SJSA1 (cell line): ENCODE measurements around the gene MAGI3. TPM values are rescaled to one million over a fixed set of nuclear protein-coding genes. Genes with fewer than 3 reads are reported as not detected.

ENCODE experiments used
- DNase-seq, 2 experiments: peaks; one replicate each; pipeline ENCODE4 v3.0.0-alpha.2; 2015 to 2020; ENCODE audit warnings: low spot score in 2 of 2, low read depth in 1 of 2
- H3K27ac ChIP-seq: fragments of 250-450 bp; sonication (Bioruptor Pico); 2 replicates; pipeline ENCODE4 v1.5.1; 2020; ENCODE audit warnings: mild to moderate bottlenecking, moderate library complexity
- H3K27me3 ChIP-seq: fragments of 250-450 bp; sonication (Bioruptor Pico); replicated peaks from 2 replicates; pipeline ENCODE4 v1.5.1; 2020; ENCODE audit warnings: mild to moderate bottlenecking, moderate library complexity
- H3K36me3 ChIP-seq: fragments of 250-450 bp; sonication (Bioruptor Pico); 2 replicates; pipeline ENCODE4 v1.5.1; 2020; ENCODE audit warnings: mild to moderate bottlenecking
- H3K4me1 ChIP-seq: fragments of 250-450 bp; sonication (Bioruptor Pico); replicated peaks from 2 replicates; pipeline ENCODE4 v1.6.1; 2021; ENCODE audit warnings: mild to moderate bottlenecking
- H3K4me3 ChIP-seq: fragments of 250-450 bp; sonication (Bioruptor Pico); 2 replicates; pipeline ENCODE4 v1.5.1; 2020; ENCODE audit warnings: mild to moderate bottlenecking
- H3K9me3 ChIP-seq: fragments of 250-450 bp; sonication (Bioruptor Pico); replicated peaks from 2 replicates; pipeline ENCODE4 v1.5.1; 2020; ENCODE audit warnings: mild to moderate bottlenecking
- total RNA-seq: library from RNA; depleted of rRNA; stranded (reverse); fragments of >200 nt; shearing (Covaris generic); gene quantifications from 2 replicates; pipeline ENCODE4 v1.2.3, GENCODE V29; 2014; rRNA removed

Gene MAGI3
- 16.5 and 25.4 TPM in 2 replicates for total RNA-seq

GRCh38 chr1:113389953-113390834 lies at the start of gene MAGI3:
Gene MAGI3, plus strand, starts transcription at chr1:113390515. Its CDS starts 519 bp downstream, at chr1:113391034.
- H3K27me3 ChIP-seq: no peaks in the 10 kb centered on the region
- peak within 1 kb of the TSS; percentile 83 for H3K27ac ChIP-seq
- no peaks in the 10 kb centered on the region for H3K9me3 ChIP-seq
- H3K4me3 ChIP-seq: peak within 1 kb of the TSS; percentile 86
- peaks cover 9% of the 10 kb centered on the region for H3K36me3 ChIP-seq
- peaks cover 24% of the 10 kb centered on the region for H3K4me1 ChIP-seq
- peak; percentile 99 for DNase-seq

GRCh38 chr1:113353580-113353979 lies 36.7 kb upstream of the MAGI3 start:
- H3K27ac ChIP-seq: no peak overlapping the region
- no peaks in the 10 kb centered on the region for H3K36me3 ChIP-seq
- DNase-seq: peak in 1 of 2 experiments; percentile 19
- H3K4me1 ChIP-seq: no peaks in the 10 kb centered on the region; the same call in 1 of the 2 replicates
- no peaks in the 10 kb centered on the region for H3K9me3 ChIP-seq
- no peaks in the 10 kb centered on the region for H3K27me3 ChIP-seq
- H3K4me3 ChIP-seq: no peak overlapping the region

GRCh38 chr1:113363935-113364334 lies 26.4 kb upstream of the MAGI3 start:
- H3K9me3 ChIP-seq: no peaks in the 10 kb centered on the region
- H3K4me3 ChIP-seq: no peak overlapping the region
- DNase-seq: no peak
- H3K36me3 ChIP-seq: no peaks in the 10 kb centered on the region
- H3K27me3 ChIP-seq: no peaks in the 10 kb centered on the region
- no peaks in the 10 kb centered on the region for H3K4me1 ChIP-seq
- H3K27ac ChIP-seq: no peak overlapping the region

- Histone ChIP-seq H3K4me1 (no peaks in the 10 kb centered on the region), H3K27ac (no peak overlapping the region), H3K9me3 (no peaks in the 10 kb centered on the region), H3K36me3 (no peaks in the 10 kb centered on the region), H3K27me3 (no peaks in the 10 kb centered on the region), H3K4me3 (no peak overlapping the region)
- DNase-seq: no peak
Measured at GRCh38 chr1:113369040-113369439, 21.3 kb upstream of the MAGI3 start.

DNA sequence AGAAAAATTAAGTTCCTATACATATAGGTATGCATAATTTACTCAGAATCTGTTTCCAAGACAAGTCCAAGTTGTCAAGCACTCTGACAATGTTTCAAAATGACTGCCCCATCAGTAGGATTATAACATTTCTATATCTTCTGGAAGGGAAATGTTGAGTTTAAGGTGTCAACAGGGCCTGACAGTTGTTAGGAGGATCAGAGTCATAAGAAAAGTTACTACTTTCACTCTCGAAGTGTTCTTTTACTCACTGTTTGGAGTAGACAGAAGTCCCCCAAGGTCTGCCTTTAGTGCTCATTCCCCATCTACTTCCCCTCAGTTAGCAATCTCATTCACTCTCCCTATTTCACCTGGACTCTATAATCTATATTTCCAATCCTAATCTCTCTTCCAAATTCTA lies 20.6 kb upstream of the MAGI3 start:
- Histone ChIP-seq H3K27ac (no peak overlapping the region), H3K27me3 (no peaks in the 10 kb centered on the region), H3K4me3 (no peak overlapping the region), H3K9me3 (no peaks in the 10 kb centered on the region), H3K36me3 (no peaks in the 10 kb centered on the region), H3K4me1 (no peaks in the 10 kb centered on the region)
- no peak for DNase-seq

GRCh38 chr1:113370868-113371267 lies 19.4 kb upstream of the MAGI3 start:
- Histone ChIP-seq H3K36me3 (no peaks in the 10 kb centered on the region), H3K27me3 (no peaks in the 10 kb centered on the region)
- no peak for DNase-seq

DNA sequence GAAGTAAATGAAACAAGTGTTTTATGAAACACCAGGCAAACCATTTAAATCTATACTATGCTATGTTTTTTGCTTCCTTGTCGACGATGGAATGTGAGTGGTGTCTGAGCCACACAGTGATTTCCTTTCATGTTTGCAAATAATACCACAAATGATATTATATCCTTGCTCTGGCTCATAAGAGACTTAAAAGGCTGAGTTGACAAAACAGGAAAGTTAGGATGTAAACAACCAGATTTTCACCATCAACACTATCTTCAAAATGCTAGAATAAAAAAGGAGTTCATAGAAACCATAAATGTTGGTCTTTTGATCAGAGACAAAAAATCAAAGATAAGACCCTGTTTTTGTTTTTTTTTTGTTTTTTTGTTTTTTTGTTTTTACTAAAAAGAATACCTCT lies 17.8 kb upstream of the MAGI3 start:
- H3K4me1 ChIP-seq: 0 out of 2 replicates have a peak, but pooled peaks cover 3% of the 10 kb centered on the region
- H3K36me3 ChIP-seq: no peaks in the 10 kb centered on the region
- DNase-seq: no peak
- H3K9me3 ChIP-seq: no peaks in the 10 kb centered on the region
- no peaks in the 10 kb centered on the region for H3K27me3 ChIP-seq
- H3K4me3 ChIP-seq: no peak overlapping the region
- no peak overlapping the region for H3K27ac ChIP-seq

More at GRCh38 chr1:113370868-113371267, 19.4 kb upstream of the MAGI3 start:
- Histone ChIP-seq H3K4me3 (no peak overlapping the region), H3K27ac (no peak overlapping the region), H3K4me1 (0 out of 2 replicates have a peak, but pooled peaks cover under 1% of the 10 kb centered on the region), H3K9me3 (no peaks in the 10 kb centered on the region)

- Histone ChIP-seq H3K4me1 (0 out of 2 replicates have a peak, but pooled peaks cover 3% of the 10 kb centered on the region), H3K4me3 (no peak overlapping the region), H3K27me3 (no peaks in the 10 kb centered on the region), H3K9me3 (no peaks in the 10 kb centered on the region), H3K36me3 (no peaks in the 10 kb centered on the region), H3K27ac (no peak overlapping the region)
- no peak for DNase-seq
Measured at GRCh38 chr1:113373644-113374043, 16.7 kb upstream of the MAGI3 start.

DNA sequence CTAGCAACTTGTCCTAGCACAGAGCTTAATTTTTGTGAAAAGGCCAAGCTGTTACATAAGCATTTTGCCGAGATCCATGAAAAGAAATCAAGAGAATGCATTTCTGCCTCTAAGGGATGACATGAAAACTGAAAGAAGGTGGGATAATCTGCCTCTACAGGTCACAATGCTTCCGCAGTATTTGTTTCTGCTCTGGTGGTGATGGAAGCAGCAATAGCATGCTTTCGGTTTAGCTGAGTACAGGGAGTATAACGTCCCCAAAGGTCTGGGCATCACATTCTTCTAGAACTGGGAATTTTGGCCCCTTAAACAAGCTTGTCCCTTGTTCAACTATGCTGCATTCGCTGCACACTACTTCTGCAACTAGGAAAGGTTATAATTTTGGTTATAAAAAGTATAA lies 14.4 kb upstream of the MAGI3 start:
- Histone ChIP-seq H3K9me3 (no peaks in the 10 kb centered on the region), H3K4me1 (0 out of 2 replicates have a peak, but pooled peaks cover 3% of the 10 kb centered on the region), H3K4me3 (no peak overlapping the region), H3K27me3 (no peaks in the 10 kb centered on the region), H3K27ac (no peak overlapping the region), H3K36me3 (no peaks in the 10 kb centered on the region)
- no peak for DNase-seq

DNA sequence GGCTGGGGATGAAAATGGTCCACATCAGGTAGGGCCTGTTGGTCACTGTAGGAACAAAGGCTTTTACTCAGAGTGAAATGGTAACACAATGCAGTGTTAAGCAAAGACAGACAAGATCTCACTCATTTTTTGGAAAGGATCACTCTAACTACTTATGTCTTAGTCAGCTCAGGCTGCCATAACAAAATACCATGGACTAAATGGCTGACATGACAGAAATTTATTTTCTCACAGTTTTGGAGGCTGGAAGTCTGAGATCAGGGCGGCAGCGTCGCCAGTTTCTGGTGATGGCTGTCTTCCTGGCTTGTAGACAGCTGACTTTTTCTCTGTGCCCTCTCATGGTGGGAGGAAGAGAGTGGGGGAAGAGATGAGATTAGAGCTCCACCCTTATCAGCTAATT lies 10.2 kb upstream of the MAGI3 start:
- Histone ChIP-seq H3K27ac (no peak overlapping the region), H3K9me3 (no peaks in the 10 kb centered on the region), H3K4me1 (peaks cover 9% of the 10 kb centered on the region), H3K36me3 (no peaks in the 10 kb centered on the region), H3K27me3 (no peaks in the 10 kb centered on the region), H3K4me3 (no peak overlapping the region)
- DNase-seq: no peak

GRCh38 chr1:113388017-113388620 lies 2.2 kb upstream of the MAGI3 start:
- Histone ChIP-seq H3K4me3 (no peak overlapping the region), H3K27me3 (no peaks in the 10 kb centered on the region), H3K27ac (no peak overlapping the region), H3K36me3 (peaks cover 9% of the 10 kb centered on the region), H3K4me1 (peaks cover 17% of the 10 kb centered on the region), H3K9me3 (no peaks in the 10 kb centered on the region)
- DNase-seq: no peak

DNA sequence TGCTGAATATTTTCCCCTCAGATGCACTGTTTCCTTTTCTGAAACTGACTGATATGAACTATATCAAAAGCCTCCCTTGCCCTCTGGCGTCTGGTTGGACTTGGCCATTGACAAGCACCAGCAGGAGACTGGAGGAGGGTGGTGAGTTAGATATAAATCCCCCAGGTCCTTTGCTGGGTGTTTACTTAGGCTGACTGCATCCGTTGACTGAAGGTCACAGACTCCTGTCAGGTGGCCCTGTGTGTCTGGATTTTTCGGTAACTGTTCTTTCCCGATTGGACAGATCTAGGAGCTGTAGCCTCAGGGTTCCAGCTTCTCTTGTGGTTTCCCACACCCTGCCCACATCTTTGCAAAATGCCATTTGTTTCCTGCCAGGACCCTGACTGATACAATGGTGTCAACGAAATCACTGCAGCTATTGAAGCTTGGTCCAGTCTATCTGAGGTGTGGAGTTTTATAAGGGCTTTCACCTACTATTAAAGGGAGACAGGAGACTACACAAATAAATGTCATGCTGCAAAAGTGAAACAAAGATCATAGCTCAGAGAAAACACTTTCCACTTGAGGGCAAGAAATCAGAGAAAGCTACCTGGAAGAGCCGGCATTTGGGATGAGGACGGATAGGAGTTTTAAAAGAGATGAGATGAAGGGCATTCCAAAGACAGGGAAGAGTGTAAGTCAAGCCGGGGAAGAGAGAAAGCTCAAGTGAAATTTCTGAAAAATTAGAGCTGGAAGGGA lies 1.5 kb upstream of the MAGI3 start:
- Histone ChIP-seq H3K27ac (no peak overlapping the region), H3K4me3 (peak overlapping the region; percentile 86), H3K9me3 (no peaks in the 10 kb centered on the region), H3K27me3 (no peaks in the 10 kb centered on the region), H3K36me3 (peaks cover 9% of the 10 kb centered on the region), H3K4me1 (peaks cover 18% of the 10 kb centered on the region)
- peak in 1 of 2 experiments; percentile 17 for DNase-seq

DNA sequence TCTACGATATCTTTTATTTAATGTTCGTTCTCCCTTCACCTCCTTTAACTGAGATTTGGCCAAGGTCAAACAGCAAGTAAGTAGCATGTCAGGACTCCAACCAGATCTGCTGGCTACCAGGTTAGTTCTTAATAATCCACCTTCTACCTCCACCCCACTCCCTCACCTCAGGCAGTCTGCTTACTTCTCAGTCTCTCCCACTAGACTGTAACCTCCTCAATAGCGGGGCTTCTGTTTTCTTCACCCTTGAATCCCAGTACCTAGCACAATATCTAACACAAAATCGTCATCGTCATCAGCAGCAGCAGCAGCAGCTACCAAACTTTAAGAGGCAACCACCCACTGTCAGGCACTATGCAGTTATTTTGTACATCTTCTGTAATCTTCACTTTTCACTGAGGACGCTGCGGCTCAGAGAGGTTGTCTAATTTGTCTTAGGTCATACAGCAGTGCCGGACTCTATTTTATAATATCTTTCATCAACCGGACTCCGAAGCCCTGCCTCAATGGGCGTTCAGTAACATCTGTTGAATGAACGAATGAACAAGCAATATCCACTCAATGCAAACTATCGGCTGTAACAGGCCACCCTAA lies 859 bp upstream of the MAGI3 start:
- Histone ChIP-seq H3K36me3 (peaks cover 9% of the 10 kb centered on the region), H3K4me3 (peak overlapping the region; percentile 86), H3K4me1 (peaks cover 21% of the 10 kb centered on the region), H3K27ac (peak overlapping the region; percentile 83), H3K27me3 (no peaks in the 10 kb centered on the region), H3K9me3 (no peaks in the 10 kb centered on the region)
- no peak for DNase-seq
